Activated T-cell treated with anti-CD3 and anti-CD28 coated beads, Interleukin-2, amount 50 U/mL, for 4 hours (primary cell): ENCODE measurements around the gene KRT80. TPM values are rescaled to one million over a fixed set of nuclear protein-coding genes. Genes with fewer than 3 reads are reported as not detected.

ENCODE experiments used
- ATAC-seq, 2 donors: fragments of 200-7000 bp; cut with Tn5 transposase; one replicate each; pipeline ENCODE4 v1.10.0; 2021
- DNase-seq: peaks from one replicate; pipeline ENCODE4 v3.0.0-alpha.2; 2020
- H3K27me3 Mint-ChIP-seq: one replicate; pipeline ENCODE4 v1.8.0; 2021; ENCODE audit warnings: low read depth, mixed read lengths
- H3K36me3 Mint-ChIP-seq: one replicate; pipeline ENCODE4 v1.8.0; 2022; ENCODE audit warnings: mixed read lengths; ENCODE audit not compliant: insufficient read depth
- H3K4me1 Mint-ChIP-seq: one replicate; pipeline ENCODE4 v1.8.0; 2021; ENCODE audit warnings: low read depth, mixed read lengths
- H3K4me3 Mint-ChIP-seq: one replicate; pipeline ENCODE4 v1.8.0; 2021; ENCODE audit warnings: mild to moderate bottlenecking, moderate library complexity, mixed read lengths
- H3K9me3 Mint-ChIP-seq: one replicate; pipeline ENCODE4 v1.8.0; 2021; ENCODE audit warnings: mixed read lengths
- total RNA-seq, 3 donors: library from RNA; stranded (reverse); gene quantifications; one replicate each; pipeline ENCODE4 v1.2.1, GENCODE V29; 2021

KRT80 gene
- total RNA-seq, 3 donors from 2014 or later, result 0.05 to 0.08 TPM; not detected in 1

DNA sequence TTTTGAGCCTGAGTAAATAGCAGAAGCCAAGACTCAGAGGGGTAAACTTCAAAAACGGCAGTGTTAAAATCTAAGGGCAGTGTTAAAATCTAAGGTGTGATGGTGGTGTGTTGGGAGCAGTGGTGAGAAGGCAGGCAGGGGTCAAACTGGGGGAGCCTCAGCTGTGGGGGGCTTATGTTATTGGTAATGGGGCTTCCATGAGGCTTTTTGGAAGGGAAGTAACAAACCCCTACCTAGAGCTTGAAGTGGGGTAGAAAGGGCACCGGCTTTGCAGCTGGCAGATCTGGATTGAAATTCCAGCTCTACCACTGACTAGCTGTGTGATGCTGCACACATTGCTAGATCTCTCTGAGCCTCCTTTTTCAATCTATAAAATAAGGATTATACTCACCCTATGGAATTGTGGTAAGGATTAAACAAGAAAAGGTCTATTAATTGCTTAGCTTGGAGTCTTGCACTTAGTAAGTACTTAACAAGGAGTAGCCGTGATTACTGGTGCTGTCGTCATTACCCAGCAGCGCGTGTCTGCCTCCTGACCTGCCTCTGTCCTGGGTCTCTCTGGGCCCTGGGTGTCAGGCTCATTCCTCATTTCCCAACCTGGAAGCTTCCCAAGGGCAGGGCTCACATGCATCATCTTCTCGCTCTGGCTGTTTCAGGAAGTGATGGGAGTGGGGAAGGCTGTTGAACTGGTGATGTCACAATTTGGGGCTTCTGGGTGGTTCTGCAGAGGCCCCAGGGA, 18.5 kb upstream of the KRT80 start:
- Mint-ChIP-seq H3K9me3 (no peaks in the 10 kb centered on the region), H3K4me3 (no peak overlapping the region), H3K36me3 (no peaks in the 10 kb centered on the region), H3K4me1 (no peaks in the 10 kb centered on the region), H3K27me3 (peaks cover 6% of the 10 kb centered on the region)
- ATAC-seq, result no peak
- no peak for DNase-seq

DNA sequence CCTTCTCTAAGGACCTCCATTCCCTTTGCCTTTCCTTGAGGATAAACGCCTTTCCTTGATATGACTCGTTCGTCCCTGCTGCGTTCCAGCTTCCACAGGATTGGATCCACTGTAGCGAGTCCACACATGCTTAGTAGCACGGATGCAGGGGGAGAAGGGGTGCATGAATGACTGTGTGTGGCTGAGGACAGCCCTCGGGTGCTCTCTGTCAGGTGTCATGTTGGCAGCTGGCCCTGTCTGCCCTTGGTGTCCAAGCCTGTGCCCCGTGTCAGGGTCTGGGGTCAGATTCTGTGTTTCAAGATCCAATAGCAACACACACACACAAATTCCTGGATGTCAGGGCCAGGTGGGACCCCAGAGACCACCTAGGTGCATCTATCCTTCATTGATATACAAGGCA, 17.5 kb upstream of the KRT80 start:
- Mint-ChIP-seq H3K4me1 (no peaks in the 10 kb centered on the region), H3K9me3 (no peaks in the 10 kb centered on the region), H3K27me3 (peaks cover 4% of the 10 kb centered on the region), H3K4me3 (no peak overlapping the region), H3K36me3 (no peaks in the 10 kb centered on the region)
- no peak for DNase-seq
- ATAC-seq, result no peak

DNA sequence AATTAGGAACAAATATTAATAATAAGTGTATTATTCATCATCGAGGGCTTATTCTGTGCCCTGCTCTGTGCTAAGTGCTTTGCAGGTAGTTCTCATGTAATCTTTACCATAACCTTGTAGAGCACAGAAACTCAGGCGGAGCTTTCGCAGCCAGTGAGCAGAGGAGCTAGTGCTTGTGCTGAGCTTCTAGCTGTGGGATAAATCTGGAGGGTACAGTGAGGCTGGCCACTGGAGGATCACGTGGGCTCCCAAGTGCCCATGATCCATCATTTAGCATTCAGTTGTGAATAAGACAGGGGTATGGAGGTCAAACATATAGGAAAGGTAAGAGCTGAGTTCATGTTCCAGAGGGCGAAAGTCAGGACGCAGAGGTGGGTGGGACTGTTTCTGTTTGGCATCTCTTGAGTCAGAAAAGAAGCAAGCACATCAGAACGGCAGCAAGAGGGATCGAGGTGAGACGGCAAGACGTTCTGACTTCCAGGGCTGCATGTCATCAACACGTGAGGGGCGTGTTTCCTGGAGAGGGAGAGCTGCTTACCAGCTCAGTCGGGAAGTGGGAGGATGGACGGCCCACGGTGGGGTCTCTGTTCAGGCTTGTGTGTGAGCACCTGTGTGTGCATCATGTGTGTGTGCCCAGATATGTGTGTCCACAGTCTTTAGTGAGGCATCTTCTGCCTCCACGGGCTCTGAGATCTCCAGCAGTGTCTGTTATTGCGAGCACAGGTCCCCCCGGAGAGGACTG, 16.8 kb upstream of the KRT80 start:
- Mint-ChIP-seq H3K4me1 (no peaks in the 10 kb centered on the region), H3K36me3 (no peaks in the 10 kb centered on the region), H3K4me3 (no peak overlapping the region), H3K9me3 (no peaks in the 10 kb centered on the region), H3K27me3 (peaks cover 4% of the 10 kb centered on the region)
- ATAC-seq (no peak), DNase-seq (no peak)

DNA sequence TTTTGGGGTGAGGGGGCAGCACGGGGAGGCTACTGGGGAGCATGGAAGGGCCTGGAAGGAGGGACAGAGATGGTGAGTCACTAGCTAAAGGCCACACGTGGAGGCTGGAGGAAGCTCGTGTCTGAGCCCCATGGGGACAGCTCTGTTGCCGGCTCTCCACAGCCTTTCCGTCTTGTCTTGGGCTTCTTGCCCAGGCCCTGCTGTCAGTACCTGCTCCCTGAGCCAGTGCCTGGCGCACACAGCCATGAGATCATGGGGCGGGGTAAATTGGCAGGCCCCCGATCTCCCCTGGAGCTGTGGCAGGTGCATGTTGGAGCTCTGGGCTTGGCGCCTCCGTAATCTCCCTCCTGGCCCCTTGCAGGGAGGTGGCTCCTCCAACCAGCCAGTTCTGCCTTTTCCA, 16.1 kb upstream of the KRT80 start:
- H3K36me3 Mint-ChIP-seq, result no peaks in the 10 kb centered on the region
- DNase-seq, result no peak

DNA sequence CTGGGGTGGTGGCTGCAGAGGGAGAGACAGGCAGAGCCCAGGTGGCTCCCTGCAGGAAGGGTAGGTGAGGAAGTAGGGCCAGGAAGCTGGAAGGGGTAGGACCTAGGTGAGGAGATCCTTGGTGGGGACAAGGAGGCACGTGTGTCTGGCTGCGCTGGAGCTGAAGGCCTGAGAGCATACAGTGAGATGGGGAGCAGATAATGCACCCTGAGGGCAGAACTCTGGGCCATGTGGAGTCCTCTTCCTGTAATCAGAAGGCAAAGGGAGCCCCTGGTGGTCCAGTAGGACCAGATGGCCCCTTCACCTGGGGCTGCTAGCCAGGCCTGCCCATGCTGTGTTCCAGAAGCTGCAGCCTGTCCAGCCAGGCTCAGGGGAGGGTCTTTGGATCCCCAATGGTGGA, 15.3 kb upstream of the KRT80 start:
- peaks cover 7% of the 10 kb centered on the region for H3K27me3 Mint-ChIP-seq
- H3K4me1 Mint-ChIP-seq, result peaks cover 5% of the 10 kb centered on the region
- DNase-seq, result no peak
- no peak for ATAC-seq
- no peaks in the 10 kb centered on the region for H3K9me3 Mint-ChIP-seq
- H3K4me3 Mint-ChIP-seq, result no peak overlapping the region
- no peaks in the 10 kb centered on the region for H3K36me3 Mint-ChIP-seq

More for the DNA sequence above, 16.1 kb upstream of the KRT80 start:
- Mint-ChIP-seq H3K27me3 (peaks cover 4% of the 10 kb centered on the region), H3K4me3 (no peak overlapping the region), H3K9me3 (no peaks in the 10 kb centered on the region), H3K4me1 (peaks cover 4% of the 10 kb centered on the region)
- ATAC-seq, result no peak

DNA sequence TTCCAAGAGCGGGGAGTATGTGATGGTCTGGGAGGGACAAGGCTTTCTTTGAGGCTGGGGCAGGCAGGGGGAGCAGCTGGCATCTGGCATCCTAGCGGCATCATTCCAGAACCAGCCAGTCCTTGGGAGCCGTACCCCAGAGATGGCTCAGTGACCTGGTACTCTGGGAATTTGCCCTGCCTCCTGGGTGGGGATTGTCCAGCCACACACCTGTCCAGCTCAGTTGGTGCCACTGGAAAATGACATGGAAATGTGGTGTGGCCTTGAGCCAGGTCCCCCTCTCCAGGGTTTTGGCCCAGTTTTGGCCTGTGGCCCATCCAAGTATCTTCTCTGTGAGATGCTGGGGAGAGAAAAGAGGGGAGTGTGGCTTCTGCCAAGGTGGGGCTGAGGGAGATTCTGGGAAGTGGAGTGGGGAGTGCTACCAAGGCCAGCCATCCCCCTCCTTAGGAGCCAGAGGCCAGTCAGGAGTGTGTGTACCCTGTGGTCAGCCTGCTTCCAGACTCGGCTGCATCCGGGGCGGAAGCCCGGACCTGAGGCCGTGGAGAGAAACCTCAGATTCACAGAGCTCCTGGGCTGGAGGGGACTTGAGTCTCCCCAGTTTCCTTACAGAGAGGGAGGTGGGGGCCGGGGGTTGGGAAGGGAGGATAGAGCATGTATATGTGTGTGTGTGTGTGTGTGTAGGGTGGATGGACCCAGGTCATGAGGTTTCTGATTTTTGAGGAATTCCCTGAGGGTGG, 14.7 kb upstream of the KRT80 start:
- Mint-ChIP-seq H3K36me3 (no peaks in the 10 kb centered on the region), H3K4me1 (peaks cover 5% of the 10 kb centered on the region), H3K4me3 (no peak overlapping the region), H3K9me3 (no peaks in the 10 kb centered on the region), H3K27me3 (peaks cover 9% of the 10 kb centered on the region)
- DNase-seq (no peak), ATAC-seq (no peak)

DNA sequence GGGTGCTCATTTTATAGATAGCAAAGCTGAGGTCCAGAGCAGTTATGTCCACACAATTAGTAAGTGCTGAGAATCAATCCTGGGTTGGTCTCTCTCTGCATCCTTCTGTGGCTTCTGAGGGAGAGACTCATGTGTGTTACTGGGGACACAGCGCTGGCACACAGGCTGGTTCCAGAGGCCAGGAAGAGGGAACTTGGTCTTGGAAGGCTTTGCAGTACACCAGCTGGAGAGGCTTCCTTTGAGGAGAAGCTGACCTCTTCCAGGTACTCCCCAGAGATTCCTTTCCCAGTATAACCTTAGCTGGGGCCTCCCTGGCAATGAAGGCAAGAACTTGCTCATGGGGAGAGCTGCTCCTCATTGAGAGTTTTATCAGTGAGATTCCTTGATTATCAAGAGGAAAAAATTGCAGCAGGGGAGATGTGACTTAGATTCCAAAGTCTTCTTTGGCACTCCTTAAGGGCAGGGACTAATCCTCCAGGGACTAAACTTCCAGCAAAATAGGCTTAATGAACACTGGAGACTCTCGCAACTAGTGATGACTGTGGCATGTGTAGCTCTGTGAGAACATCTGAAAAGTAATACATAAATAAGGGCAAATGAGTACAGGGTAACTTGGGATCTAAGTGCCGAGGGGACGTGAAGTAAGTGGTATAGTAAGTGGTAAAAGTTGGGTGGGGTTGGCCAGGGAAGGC, 13.9 kb upstream of the KRT80 start:
- Mint-ChIP-seq H3K4me1 (peaks cover 5% of the 10 kb centered on the region), H3K27me3 (peaks cover 10% of the 10 kb centered on the region), H3K9me3 (no peaks in the 10 kb centered on the region), H3K36me3 (no peaks in the 10 kb centered on the region), H3K4me3 (no peak overlapping the region)
- ATAC-seq, result no peak
- no peak for DNase-seq

DNA sequence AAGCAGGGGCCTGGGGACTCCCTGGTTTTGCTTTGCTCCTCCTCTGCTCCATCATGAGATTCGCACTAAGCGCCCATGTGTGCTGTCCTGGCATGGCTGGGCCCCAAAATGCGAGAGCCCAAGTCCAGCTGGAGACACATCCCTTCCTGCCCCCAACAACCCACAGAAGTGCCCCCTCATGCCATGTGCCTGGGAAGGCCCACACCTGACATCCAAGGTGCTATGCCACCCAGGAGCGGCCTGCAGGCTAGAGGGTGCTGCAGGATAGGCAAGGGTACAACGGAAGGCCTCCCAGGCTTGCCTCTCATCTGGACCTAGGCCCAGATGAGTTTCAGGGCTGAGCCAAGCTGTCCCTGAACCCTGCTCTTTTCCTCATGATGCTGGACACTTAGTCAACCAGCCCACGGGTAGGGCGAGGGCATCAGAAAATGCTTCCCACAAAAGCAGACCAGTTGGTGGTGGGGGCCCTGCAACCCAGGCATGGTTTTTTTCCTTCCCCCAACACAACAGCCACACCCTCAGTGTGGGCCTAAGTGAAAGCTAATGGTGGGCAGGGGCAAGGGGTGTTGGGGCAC, 13.2 kb upstream of the KRT80 start:
- H3K36me3 Mint-ChIP-seq, result no peaks in the 10 kb centered on the region
- no peak overlapping the region for H3K4me3 Mint-ChIP-seq
- H3K27me3 Mint-ChIP-seq, result peaks cover 12% of the 10 kb centered on the region
- peaks cover 5% of the 10 kb centered on the region for H3K4me1 Mint-ChIP-seq
- H3K9me3 Mint-ChIP-seq, result no peaks in the 10 kb centered on the region
- DNase-seq (no peak), ATAC-seq (no peak)

DNA sequence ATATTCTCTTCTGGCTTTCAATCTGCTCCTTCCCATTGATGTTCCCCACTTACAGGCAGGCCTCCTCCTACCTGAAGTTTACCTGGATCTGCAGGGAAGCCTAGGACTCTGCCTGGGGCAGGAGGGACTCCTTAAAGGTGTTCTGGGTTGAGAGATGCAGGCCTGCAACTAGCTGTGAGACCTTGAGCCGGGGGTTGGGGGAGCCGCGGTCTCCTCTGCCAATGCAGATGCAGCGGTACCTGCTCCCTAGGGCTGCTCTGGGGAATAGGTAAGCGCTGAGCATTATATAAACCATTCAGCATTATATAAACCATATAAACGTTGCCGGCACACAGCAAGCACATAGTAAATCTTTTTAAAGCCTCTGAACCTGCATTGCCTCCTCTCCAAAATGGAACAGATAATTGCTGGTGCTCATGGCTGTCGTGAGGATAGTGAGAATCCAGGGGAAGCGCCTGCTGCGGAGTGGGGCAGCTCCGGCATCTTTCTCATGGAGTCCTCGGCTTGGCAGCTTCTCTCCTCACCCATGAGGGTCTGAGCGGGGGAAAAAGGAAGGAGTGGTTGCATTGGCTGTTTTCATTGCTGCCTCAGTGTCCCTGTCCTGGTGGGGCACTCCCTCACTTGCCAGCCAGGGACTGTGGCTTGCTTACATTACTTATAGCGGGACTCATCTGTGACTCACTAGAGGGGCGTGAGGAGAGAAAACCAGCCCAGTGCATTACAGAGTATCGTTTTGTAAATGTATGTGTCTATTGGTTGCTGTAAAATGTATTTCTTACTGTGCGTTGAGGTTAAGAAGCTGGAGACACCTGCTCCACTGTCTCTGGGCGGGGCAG, 12.5 kb upstream of the KRT80 start:
- DNase-seq (no peak), ATAC-seq (no peak)
- no peaks in the 10 kb centered on the region for H3K9me3 Mint-ChIP-seq
- no peak overlapping the region for H3K4me3 Mint-ChIP-seq
- peaks cover 5% of the 10 kb centered on the region for H3K4me1 Mint-ChIP-seq
- peaks cover 12% of the 10 kb centered on the region for H3K27me3 Mint-ChIP-seq
- H3K36me3 Mint-ChIP-seq, result no peaks in the 10 kb centered on the region

DNA sequence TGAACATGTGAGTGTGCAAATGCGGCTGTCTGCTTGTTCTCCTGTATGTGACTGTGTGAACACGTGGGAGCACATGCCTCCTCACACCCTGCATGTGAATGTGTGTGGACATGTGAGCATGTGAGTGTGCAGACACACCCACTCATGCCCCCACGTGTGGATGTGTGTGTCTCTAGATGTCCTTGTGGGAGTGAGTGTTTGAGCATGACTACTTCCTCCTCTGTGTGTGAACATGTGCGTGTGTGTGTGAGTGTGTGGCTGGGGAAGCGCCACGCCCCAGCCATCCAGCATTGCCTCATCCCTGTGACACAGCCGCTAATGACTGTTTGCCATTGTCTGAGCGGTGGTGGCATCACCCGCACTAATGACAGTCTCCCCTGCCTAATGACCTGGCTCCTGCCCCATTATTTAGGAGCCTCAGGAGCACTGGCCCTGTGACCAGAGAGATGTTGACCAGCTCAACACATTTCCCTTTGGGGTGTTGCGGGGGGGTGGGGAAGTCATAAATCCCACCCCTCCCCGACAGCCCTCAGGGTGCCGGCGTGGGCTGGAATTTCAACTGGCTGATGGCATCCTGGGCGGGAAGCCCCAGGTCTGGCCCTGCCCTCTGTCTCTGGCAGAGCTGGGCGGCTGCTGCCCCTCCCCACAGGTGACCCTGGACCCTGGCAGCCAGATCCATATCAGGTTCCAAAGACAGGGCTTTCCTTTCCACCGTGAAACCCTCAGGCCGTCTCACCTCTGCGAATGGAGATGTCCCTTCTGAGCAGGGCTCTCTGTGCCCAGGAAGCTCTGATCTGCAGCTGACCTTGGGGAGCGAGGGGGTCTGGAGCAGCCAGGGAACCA, 11.5 kb upstream of the KRT80 start:
- peaks cover 5% of the 10 kb centered on the region for H3K4me1 Mint-ChIP-seq
- peaks cover 12% of the 10 kb centered on the region for H3K27me3 Mint-ChIP-seq
- ATAC-seq (peak; percentile 29 to 51), DNase-seq (no peak)
- H3K4me3 Mint-ChIP-seq, result no peak overlapping the region
- no peaks in the 10 kb centered on the region for H3K9me3 Mint-ChIP-seq
- H3K36me3 Mint-ChIP-seq, result no peaks in the 10 kb centered on the region

DNA sequence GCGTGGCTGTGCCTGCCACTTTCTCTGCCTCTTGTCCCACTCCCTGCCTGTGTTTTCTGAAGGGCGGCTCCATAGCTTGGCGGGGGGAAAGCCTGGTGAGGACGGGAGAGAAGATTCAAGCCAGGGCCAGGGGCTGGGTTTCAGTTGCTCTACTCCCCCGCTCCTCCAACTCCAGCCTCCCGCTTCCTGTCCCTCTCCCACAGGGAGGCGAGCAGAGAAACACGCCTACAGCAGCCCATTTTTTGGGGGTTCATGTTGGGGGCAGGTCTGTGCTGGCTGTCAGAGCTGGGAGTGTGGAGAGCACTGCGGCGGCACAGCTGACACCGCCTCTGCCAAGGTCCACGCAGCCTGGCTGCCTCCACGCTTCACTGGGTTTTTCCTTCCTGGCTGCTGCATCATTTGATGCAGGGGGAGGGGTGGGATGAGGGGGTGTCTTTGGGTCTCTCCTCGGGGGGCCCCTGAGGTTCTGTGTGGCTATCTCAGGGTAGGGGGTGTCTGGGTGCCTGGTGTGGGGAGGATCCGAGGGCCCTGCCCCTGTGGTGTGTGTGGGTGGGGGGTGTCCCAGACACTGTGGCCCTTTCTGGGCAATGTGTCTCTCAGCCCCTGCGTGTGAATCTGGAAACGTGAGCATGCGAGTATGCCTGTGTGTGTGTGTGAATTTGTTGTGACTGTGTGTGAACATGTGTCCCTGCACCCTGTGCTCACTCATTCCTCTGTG, 10.7 kb upstream of the KRT80 start:
- peaks cover 16% of the 10 kb centered on the region for H3K27me3 Mint-ChIP-seq

DNA sequence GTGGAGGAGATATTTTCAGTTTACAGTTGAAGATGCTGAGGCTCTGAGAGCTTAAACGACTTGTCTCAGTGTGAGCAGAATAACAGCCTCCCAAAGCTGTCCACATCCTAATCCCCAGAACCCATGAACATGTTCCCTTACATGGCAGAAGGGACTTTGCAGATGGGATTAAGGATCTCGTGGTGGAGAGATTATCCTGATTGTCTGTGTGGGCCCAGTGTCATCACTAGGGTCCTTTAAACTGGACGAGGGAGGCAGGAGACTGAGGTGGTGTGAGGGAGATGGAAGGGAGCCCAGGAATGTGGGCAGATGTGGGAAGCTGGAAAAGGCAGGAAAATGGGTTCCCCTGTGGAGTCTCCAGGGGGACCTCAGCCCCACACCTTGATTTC, 9.6 kb upstream of the KRT80 start:
- Mint-ChIP-seq H3K9me3 (no peaks in the 10 kb centered on the region), H3K27me3 (peaks cover 16% of the 10 kb centered on the region), H3K4me3 (no peak overlapping the region), H3K4me1 (peaks cover 5% of the 10 kb centered on the region), H3K36me3 (no peaks in the 10 kb centered on the region)
- no peak for DNase-seq
- no peak for ATAC-seq

More for the DNA sequence above, 10.7 kb upstream of the KRT80 start:
- DNase-seq (no peak), ATAC-seq (peak; percentile 16 to 41)
- H3K4me1 Mint-ChIP-seq, result peaks cover 5% of the 10 kb centered on the region
- no peaks in the 10 kb centered on the region for H3K36me3 Mint-ChIP-seq
- no peaks in the 10 kb centered on the region for H3K9me3 Mint-ChIP-seq
- no peak overlapping the region for H3K4me3 Mint-ChIP-seq
